HepG2 (cell line): Measurements from ENCODE around the gene LRRC19. TPM values are rescaled to one million over a fixed set of nuclear protein-coding genes. Genes with fewer than 3 reads are reported as not detected.

ENCODE experiments used
- ARID2 ChIP-seq: sonication (generic); formaldehyde crosslinking; IDR thresholded peaks from 2 replicates; pipeline ENCODE4 v1.8.1; 2022; ENCODE audit warnings: mild to moderate bottlenecking, missing genetic modification reagents, borderline replicate concordance
- GTF2F1 ChIP-seq: fragments of 150-350 bp; IDR thresholded peaks from 2 replicates; pipeline ENCODE4 v1.6.1; 2014; ENCODE audit warnings: low read length
- HOXD1 ChIP-seq: sonication (generic); formaldehyde crosslinking; IDR thresholded peaks from 2 replicates; pipeline ENCODE4 v1.5.0; 2020; ENCODE audit warnings: missing genetic modification reagents
- MIER2 ChIP-seq: IDR thresholded peaks from 2 replicates; pipeline ENCODE4 v1.6.1; 2016; ENCODE audit warnings: missing biosample characterization, missing genetic modification reagents
- ONECUT2 ChIP-seq: sonication (generic); formaldehyde crosslinking; IDR thresholded peaks from 2 replicates; pipeline ENCODE4 v1.4.0; 2020; ENCODE audit warnings: missing genetic modification reagents
- THAP11 ChIP-seq: IDR thresholded peaks from 2 replicates; pipeline ENCODE4 v1.6.1; 2016; ENCODE audit warnings: missing biosample characterization, missing genetic modification reagents
- ZNF24 ChIP-seq: fragments of 450-650 bp; IDR thresholded peaks from 2 replicates; pipeline ENCODE4 v1.6.1; 2017; ENCODE audit warnings: antibody characterized with exemption, mild to moderate bottlenecking
- polyA plus RNA-seq, 8 experiments: library from polyadenylated mRNA; depleted of rRNA in 3 of 8; stranded (reverse) in 7 of 8; unstranded in 1 of 8; fragments of >200 nt; fragmentation: Illumina TruSeq in 4 of 8; extraction: Trizol in 4 of 8; gene quantifications; 2 replicates each; pipeline versions ENCODE4 v1.2.1 to v1.2.3, GENCODE V29; 2011 to 2016; ENCODE audit warnings: low read depth in 4 of 8, missing spikeins in 1 of 8, mixed read lengths in 1 of 8; ENCODE audit not compliant: insufficient read depth in 1 of 8
- total RNA-seq, 5 experiments: library from RNA; depleted of rRNA; stranded (reverse); fragments of >200 nt; fragmentation: Illumina TruSeq; extraction: Trizol; gene quantifications; 2 replicates each; pipeline ENCODE4 v1.2.3, GENCODE V29; 2016; ENCODE audit warnings: low read depth in 1 of 5
- TF ChIP-seq, protein P1 (sequence below): sonication (generic); formaldehyde crosslinking; IDR thresholded peaks from 2 replicates; pipeline ENCODE4 v1.4.0; 2020; ENCODE audit warnings: missing genetic modification reagents
- TF ChIP-seq, protein P2 (sequence below): sonication (generic); formaldehyde crosslinking; IDR thresholded peaks from 2 replicates; pipeline ENCODE4 v1.4.0; 2020; ENCODE audit warnings: missing genetic modification reagents, borderline replicate concordance
- TF ChIP-seq, protein P3 (sequence below): sonication (generic); formaldehyde crosslinking; IDR thresholded peaks from 2 replicates; pipeline ENCODE4 v1.8.0; 2022; ENCODE audit warnings: mild to moderate bottlenecking, missing genetic modification reagents; ENCODE audit not compliant: insufficient replicate concordance
- TF ChIP-seq, protein P4 (sequence below): sonication (generic); formaldehyde crosslinking; IDR thresholded peaks from 2 replicates; pipeline ENCODE4 v1.8.0; 2022; ENCODE audit warnings: missing genetic modification reagents, mild to moderate bottlenecking, inconsistent platforms, borderline replicate concordance

The LRRC19 gene
- total and polyA plus RNA-seq, 2 of the 13 experiments (the other 11 are each of a cell fraction or from before 2014, with no cell fraction given): not detected

DNA sequence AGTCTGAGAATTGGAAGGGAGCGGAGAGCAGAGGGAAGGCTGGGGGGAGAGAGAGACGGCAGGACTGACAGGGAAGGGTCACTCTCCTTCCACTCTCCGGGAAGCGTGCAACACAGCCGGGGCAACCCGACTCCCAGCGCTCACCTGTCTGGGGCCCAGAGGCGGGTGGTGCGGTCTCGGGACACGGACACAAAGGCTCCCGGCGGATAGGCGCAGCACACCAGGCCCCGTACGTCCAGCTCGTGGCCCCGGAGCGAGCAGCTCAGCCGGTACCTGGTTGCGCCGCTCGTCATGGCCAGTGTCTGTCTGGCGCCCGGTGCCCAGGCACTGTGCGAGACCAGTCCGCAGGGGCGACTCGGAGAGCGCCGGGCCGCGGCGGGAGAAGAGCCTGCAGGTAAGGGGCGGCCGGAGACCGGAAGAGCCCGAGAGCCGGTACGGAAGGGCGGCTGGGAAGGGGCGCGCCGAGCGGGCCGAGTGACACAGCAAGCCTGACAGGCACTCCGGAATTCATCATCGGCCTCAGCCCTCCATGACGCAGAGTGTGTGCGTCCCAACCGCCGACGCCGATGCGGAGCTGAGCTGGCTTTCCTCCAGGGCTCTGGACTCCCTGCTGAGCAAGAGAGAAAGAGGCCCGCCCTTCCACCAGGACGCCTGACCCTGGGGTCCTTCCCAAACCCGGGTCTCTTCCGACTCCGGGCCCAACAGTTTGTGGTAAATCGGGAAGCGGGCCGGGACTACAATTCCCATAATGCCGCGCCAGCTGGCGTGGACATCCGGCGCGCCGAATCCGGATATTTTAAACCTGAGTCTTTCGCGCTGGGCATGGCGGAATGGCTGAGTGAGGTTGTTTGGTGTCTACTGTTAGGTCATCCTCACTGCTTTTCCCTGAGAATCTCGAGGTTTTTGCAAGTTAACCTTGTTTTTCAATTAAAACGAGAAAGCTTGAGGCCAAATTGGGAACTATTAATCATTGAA lies 58.4 kb downstream of the LRRC19 start, which contains the start of gene PLAA (continued):
- TF ChIP-seq, protein P1, sequence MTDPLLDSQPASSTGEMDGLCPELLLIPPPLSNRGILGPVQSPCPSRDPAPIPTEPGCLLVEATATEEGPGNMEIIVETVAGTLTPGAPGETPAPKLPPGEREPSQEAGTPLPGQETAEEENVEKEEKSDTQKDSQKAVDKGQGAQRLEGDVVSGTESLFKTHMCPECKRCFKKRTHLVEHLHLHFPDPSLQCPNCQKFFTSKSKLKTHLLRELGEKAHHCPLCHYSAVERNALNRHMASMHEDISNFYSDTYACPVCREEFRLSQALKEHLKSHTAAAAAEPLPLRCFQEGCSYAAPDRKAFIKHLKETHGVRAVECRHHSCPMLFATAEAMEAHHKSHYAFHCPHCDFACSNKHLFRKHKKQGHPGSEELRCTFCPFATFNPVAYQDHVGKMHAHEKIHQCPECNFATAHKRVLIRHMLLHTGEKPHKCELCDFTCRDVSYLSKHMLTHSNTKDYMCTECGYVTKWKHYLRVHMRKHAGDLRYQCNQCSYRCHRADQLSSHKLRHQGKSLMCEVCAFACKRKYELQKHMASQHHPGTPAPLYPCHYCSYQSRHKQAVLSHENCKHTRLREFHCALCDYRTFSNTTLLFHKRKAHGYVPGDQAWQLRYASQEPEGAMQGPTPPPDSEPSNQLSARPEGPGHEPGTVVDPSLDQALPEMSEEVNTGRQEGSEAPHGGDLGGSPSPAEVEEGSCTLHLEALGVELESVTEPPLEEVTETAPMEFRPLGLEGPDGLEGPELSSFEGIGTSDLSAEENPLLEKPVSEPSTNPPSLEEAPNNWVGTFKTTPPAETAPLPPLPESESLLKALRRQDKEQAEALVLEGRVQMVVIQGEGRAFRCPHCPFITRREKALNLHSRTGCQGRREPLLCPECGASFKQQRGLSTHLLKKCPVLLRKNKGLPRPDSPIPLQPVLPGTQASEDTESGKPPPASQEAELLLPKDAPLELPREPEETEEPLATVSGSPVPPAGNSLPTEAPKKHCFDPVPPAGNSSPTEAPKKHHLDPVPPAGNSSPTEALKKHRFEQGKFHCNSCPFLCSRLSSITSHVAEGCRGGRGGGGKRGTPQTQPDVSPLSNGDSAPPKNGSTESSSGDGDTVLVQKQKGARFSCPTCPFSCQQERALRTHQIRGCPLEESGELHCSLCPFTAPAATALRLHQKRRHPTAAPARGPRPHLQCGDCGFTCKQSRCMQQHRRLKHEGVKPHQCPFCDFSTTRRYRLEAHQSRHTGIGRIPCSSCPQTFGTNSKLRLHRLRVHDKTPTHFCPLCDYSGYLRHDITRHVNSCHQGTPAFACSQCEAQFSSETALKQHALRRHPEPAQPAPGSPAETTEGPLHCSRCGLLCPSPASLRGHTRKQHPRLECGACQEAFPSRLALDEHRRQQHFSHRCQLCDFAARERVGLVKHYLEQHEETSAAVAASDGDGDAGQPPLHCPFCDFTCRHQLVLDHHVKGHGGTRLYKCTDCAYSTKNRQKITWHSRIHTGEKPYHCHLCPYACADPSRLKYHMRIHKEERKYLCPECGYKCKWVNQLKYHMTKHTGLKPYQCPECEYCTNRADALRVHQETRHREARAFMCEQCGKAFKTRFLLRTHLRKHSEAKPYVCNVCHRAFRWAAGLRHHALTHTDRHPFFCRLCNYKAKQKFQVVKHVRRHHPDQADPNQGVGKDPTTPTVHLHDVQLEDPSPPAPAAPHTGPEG (CRISPR knock-in tag): no peak
- TF ChIP-seq, protein P2, sequence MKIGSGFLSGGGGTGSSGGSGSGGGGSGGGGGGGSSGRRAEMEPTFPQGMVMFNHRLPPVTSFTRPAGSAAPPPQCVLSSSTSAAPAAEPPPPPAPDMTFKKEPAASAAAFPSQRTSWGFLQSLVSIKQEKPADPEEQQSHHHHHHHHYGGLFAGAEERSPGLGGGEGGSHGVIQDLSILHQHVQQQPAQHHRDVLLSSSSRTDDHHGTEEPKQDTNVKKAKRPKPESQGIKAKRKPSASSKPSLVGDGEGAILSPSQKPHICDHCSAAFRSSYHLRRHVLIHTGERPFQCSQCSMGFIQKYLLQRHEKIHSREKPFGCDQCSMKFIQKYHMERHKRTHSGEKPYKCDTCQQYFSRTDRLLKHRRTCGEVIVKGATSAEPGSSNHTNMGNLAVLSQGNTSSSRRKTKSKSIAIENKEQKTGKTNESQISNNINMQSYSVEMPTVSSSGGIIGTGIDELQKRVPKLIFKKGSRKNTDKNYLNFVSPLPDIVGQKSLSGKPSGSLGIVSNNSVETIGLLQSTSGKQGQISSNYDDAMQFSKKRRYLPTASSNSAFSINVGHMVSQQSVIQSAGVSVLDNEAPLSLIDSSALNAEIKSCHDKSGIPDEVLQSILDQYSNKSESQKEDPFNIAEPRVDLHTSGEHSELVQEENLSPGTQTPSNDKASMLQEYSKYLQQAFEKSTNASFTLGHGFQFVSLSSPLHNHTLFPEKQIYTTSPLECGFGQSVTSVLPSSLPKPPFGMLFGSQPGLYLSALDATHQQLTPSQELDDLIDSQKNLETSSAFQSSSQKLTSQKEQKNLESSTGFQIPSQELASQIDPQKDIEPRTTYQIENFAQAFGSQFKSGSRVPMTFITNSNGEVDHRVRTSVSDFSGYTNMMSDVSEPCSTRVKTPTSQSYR (CRISPR knock-in tag): no peak
- TF ChIP-seq ARID2 (CRISPR knock-in tag) (no peak), THAP11 (peak; percentile 98), ZNF24 (no peak), GTF2F1 (no peak), MIER2 (CRISPR knock-in tag) (no peak), HOXD1 (CRISPR knock-in tag) (no peak), ONECUT2 (no peak)
- TF ChIP-seq, protein P3, sequence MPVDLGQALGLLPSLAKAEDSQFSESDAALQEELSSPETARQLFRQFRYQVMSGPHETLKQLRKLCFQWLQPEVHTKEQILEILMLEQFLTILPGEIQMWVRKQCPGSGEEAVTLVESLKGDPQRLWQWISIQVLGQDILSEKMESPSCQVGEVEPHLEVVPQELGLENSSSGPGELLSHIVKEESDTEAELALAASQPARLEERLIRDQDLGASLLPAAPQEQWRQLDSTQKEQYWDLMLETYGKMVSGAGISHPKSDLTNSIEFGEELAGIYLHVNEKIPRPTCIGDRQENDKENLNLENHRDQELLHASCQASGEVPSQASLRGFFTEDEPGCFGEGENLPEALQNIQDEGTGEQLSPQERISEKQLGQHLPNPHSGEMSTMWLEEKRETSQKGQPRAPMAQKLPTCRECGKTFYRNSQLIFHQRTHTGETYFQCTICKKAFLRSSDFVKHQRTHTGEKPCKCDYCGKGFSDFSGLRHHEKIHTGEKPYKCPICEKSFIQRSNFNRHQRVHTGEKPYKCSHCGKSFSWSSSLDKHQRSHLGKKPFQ (CRISPR knock-in tag): no peak
- TF ChIP-seq, protein P4, sequence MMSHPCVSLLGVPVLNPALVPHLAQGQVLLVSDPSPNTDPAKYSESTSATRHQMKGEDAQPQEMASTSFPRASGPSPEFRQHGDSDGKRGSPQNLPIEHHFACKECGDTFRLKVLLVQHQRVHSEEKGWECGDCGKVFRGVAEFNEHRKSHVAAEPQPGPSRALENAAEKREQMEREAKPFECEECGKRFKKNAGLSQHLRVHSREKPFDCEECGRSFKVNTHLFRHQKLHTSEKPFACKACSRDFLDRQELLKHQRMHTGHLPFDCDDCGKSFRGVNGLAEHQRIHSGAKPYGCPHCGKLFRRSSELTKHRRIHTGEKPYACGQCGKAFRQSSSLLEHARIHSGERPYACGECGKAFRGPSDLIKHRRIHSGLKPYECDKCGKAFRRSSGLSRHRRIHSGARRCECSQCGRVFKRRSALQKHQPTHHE (CRISPR knock-in tag): no peak; the same call in 1 of the 2 replicates
